Neural cell (in vitro differentiated cells): ENCODE measurements around the gene PLCL2.

ENCODE experiments used
- POLR2AphosphoS5 ChIP-seq: IDR thresholded peaks from 2 replicates; pipeline ENCODE4 v1.6.1; 2012
- RAD21 ChIP-seq: fragments of 450-650 bp; conservative IDR thresholded peaks from 2 replicates; pipeline ENCODE4 v1.6.1; 2014; ENCODE audit warnings: antibody characterized with exemption, mild to moderate bottlenecking, moderate library complexity
- TAF1 ChIP-seq: IDR thresholded peaks from 2 replicates; pipeline ENCODE4 v1.6.1; 2012; ENCODE audit warnings: low read depth
- TF ChIP-seq, protein P1 (sequence below): fragments of 450-650 bp; IDR thresholded peaks from 2 replicates; pipeline ENCODE4 v1.5.1; 2014; ENCODE audit warnings: antibody characterized with exemption, mild to moderate bottlenecking, moderate library complexity; ENCODE audit not compliant: poor library complexity, severe bottlenecking

DNA sequence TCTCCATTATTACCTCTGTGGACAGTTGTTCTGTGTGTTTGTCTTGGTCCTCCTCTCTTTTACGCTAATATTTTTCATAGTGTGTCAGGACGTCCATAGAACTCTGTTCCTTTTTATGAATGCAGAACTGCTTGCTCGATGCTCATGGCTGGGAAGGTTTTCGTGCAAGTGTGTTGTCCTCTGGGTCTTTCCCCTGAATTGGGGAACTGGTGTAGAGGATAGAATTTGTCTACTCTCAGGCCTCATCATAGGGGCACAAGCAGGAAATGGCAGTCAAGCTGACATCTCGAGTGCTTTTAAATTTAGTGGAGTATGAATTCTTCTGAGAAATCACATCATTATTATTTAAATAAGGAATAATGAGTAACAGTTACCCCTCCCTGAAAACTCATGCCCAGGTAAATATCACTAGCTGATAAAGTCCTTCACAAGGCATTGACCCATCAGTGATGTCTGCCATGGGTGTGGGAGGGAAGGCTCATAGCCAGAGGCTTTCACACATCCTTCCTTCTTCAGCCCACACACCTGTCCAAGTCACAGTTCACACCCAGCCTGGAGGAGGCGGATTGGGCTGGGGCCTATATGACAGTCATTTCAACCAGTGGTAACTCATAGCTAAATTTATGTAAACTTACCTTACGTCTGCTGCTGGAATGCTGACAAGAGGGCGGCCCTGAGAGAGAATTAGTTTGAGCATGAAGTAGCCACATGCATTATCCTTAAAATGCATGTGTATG, 226.1 kb downstream of the PLCL2 start:
- no peak for TF ChIP-seq RAD21
- TF ChIP-seq, protein P1, sequence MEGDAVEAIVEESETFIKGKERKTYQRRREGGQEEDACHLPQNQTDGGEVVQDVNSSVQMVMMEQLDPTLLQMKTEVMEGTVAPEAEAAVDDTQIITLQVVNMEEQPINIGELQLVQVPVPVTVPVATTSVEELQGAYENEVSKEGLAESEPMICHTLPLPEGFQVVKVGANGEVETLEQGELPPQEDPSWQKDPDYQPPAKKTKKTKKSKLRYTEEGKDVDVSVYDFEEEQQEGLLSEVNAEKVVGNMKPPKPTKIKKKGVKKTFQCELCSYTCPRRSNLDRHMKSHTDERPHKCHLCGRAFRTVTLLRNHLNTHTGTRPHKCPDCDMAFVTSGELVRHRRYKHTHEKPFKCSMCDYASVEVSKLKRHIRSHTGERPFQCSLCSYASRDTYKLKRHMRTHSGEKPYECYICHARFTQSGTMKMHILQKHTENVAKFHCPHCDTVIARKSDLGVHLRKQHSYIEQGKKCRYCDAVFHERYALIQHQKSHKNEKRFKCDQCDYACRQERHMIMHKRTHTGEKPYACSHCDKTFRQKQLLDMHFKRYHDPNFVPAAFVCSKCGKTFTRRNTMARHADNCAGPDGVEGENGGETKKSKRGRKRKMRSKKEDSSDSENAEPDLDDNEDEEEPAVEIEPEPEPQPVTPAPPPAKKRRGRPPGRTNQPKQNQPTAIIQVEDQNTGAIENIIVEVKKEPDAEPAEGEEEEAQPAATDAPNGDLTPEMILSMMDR: no peak
- TF ChIP-seq TAF1: no peak
- TF ChIP-seq POLR2AphosphoS5: no peak
